OCI-M1 (cell line): Measurements from ENCODE around the gene MED9.

Source experiments
- DNase-seq: peaks from one replicate; lab custom pipeline; 2025; lab: John Stamatoyannopoulos, UW

Gene MED9

GRCh38 chr17:17505151-17505550 lies 28.4 kb downstream of the MED9 start:
- no peak for DNase-seq

GRCh38 chr17:17505610-17506171 lies 28.9 kb downstream of the MED9 start:
- DNase-seq = no peak

- no peak for DNase-seq
Measured at GRCh38 chr17:17506181-17506741, 29.5 kb downstream of the MED9 start.

DNA sequence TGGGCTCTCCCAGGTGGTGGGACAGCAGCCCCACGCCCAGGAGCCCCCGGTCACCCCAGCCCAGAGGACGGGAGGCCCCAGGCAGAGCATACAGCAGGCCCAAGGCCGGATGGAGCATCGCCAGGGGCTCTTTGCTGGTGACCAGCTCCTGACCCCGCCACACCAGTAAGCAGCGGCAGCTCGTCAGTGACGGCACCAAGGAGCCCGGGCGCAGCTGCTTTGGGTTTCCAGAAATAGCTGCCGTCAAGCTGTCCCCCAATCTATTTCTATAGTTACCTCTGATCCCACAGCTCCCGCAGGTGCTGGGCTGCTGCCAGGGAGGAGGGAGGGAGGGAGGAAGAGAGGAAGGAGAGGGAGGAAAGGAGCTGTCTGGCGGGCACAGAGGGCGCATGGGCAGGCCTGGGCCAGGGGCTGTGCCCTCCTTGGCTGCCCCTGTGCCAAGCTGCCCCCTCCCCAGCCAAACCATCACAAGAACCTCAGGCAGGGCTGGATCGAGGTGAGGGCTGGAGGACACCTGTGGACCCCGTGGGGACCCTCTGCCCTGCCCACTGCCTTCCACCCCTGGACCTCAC lies 30.2 kb downstream of the MED9 start:
- no peak for DNase-seq

- no peak for DNase-seq
Measured at GRCh38 chr17:17507465-17508011, 30.7 kb downstream of the MED9 start.

GRCh38 chr17:17508019-17508535 lies 31.3 kb downstream of the MED9 start:
- no peak for DNase-seq

GRCh38 chr17:17508646-17509591 lies 32.1 kb downstream of the MED9 start:
- peak; percentile 3 for DNase-seq

DNA sequence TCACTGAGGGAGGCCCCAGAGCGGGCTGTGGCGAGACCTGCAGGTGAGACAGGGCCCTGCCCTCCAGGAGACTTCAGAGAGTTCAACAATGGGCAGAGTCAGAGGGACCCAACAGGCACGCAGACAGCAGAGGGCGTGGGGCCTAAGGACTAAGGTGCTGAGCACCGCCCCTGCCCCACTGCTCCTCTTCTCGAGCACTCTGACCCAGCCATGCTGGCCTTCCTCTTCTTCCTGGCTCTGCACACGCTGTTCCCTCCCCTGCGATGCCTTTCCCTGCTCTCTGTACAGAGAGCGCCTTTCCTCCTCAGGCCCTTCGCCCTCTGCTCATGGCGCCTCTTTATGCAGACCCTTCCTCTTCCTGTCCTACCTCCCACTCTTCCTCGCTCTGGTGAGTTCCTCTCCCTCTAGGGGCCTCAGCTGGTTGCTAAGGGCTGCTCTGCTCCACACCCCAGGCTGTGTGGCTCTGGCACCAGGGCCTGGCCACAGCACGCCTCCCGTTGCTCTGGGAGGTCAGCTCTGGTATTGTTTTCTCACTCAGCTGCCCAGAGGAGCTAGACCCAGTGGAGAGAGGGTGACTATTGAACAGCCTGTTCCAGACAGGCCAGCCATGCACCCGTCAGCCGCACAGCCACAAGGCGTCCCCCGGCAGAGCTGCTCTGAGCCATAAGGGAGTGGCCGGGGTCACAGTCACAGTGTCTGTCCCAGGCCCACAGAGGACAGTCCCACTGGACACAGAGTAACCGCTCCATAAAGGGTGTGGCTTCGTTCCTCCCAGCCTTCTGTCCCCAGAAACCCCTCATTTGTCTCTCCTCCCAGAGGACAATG lies 33.0 kb downstream of the MED9 start:
- DNase-seq = no peak

DNA sequence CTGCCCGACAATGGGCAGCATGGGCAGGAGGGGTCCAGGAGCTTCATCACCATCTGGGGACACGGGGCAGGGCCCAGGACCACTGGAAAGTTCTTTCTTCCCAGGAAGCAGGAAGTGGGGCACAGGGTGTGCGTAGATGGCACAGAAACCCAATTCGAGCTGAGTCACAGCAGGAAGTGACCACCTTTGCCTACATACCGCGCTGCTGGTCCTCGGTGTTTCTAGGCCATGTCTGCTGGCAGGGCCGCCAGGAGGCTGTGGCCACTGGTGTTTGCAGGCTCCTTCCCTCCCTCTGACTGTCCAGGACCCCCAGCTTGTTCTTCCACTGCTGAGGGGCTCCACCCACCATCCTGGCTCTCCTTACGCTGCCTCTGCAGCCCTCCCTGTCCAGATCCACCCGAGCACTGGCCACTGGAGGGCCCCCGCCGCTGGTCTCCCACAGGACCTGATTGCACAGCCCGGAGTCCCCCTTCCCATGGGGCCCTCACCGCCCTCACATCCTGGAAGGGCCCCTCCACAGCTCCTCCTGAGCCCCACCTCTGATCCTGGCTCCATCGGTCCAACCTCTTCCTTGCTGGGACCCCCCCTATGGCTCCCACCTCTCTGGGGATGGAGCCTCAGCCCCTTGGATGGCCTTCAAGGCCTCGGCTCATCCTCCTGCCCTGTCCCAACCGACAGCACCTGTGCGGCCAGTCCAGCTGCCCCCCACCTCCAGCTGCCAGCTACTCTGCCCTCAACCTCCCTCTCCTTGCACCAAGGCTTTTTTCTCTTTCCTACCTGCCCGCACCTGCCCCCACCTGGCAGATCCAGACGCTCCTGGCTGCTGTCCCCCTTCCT lies 33.9 kb downstream of the MED9 start:
- DNase-seq = no peak

DNA sequence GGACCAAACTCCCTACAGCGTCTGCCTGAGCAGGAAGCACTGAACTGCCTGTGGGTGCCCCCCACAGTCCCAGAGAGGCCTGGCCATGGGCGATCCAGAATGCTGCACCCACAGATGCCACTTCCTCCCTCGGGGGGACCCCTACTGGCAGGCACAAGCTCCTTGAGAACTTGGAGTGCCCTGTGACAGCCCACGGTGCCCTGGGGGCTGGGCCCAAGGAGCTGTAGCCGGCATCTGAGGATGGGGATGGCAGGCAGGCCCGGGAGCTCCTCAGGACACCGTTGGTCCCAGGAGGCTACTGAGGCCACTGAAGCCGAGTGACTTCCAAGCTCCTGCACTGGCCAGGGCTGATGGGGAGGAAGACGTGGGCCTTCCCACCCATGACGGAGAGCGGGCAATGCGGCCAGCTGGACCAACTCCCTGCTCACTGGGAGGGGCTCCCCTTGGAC lies 34.5 kb downstream of the MED9 start:
- no peak for DNase-seq

- DNase-seq = peak; percentile 81
Measured at GRCh38 chr17:17511881-17512858, 35.4 kb downstream of the MED9 start.

GRCh38 chr17:17512866-17513265 lies 36.1 kb downstream of the MED9 start:
- DNase-seq = no peak

DNA sequence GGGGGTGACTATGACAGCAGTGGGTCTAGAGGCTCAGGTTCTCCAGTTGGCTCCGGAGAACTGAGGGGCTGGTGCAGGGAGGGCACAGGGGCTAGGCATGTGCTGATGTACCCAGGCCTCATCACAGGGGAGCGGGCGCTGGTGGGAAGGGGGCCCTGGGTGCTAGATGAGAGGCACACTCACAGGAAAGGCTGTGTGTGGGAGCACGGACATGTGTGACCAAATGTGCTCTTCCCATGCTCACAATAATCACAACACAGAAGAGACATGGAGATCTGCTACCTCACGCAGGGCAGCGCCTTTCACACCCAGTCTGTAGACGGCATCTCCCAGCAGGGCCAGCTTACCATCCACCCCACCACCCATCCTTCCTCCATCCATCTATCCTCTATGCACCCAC lies 36.8 kb downstream of the MED9 start:
- no peak for DNase-seq

DNA sequence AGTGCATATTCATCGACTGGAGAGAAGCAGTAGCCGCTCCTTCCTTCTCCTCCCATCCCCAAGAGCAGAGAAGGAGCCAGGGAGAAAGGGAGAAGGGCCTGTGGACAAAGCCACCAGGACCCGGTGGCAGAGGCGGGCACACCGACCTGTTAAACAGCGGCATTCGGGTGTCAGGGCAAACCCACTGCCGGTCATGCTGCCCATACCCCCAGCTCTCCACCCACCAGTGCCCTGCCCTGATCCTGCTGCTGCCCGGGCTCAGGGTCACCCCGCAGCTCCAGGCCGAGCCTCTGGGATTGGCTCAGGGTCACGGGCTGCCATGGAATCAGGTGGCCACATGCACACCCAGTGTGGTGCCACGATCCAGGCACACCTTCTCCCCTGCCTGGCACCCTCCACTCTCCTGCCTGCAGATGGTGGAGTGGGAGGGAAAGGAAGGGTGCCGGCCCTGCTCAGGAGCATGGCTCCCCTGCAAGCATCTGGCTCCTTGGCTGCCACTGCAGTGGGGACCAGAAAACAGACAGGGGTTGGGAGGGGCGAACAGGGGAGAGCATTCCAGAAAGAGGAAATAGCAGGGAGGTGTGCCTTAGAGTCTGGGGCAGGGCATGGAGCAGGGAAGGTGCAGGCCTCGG lies 37.7 kb downstream of the MED9 start:
- DNase-seq = no peak

GRCh38 chr17:17514993-17515933 lies 38.5 kb downstream of the MED9 start:
- no peak for DNase-seq

DNA sequence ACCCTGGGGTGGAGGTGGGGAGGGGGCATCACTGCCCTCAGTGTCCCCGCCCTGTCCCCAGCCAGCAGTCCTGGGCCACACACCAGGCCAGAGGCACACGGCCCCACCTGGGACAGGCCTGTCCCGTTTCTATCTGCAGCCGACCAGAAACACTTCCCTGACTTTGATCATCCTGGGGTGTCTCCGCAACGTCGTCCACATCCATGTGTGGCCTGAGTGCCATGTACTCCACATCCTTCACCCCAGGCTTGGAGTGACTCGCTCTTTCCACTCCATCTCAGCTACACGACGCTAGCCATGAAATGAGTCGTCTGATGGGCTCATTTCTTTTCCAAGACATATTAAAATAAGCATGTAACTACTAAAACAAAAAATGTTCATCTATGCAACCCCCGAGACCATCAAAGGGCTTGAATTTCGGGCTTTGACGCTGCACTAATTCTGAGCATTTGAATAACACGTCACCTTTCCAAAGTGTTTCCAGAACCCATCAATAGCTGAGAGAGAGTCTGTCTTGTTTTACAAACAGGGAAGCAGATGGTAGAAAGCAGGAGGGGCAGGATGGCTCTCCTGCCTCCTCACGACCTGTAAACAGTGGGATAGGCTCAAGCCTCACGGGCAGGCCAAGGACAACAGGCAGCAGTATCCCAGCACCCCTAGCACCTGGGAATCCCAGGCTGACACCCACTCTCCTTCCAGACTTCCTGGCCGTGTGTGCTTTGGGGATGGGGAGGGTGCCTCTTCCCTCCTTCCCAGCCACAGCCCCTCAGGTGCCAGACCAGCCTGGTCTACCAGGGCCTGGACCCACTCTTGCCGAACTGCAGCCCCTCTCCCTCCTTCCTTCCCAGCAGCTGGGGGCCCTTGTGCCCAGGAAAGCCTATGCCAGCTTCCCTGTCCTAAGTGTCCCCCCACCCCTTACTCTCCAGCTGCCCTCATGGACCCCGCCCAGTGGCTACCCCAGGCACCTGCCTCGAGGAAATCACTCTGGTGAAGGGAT lies 39.4 kb downstream of the MED9 start:
- DNase-seq = no peak
